Measurements from ENCODE around the gene TXLNB.

Gene TXLNB

DNA sequence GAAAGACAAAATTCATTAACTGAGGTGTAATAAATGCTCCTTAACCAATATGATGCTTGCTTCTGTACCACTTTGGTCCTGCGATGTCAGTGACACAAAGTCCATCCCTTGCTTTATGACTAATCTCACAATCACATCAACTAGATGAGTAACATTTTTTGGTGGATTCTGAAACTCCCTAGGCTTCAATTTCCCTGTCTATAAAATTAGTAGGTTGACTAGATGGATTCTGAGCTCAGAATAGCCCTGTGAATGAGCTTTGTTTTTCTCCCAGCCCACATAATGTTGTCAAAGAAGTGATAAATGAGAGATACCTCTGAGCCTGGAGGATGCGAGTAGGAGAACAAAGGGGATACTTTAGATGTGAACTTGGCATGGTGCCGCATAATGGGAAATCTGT, 9.1 kb downstream of the TXLNB start:
- DNase-seq = no peak
- in situ Hi-C loops (cut with MboI; ENCODE audit: low pct_unique_long_range_greater_than_20kb, low sequenced_read_pairs) = no loop called here

DNA sequence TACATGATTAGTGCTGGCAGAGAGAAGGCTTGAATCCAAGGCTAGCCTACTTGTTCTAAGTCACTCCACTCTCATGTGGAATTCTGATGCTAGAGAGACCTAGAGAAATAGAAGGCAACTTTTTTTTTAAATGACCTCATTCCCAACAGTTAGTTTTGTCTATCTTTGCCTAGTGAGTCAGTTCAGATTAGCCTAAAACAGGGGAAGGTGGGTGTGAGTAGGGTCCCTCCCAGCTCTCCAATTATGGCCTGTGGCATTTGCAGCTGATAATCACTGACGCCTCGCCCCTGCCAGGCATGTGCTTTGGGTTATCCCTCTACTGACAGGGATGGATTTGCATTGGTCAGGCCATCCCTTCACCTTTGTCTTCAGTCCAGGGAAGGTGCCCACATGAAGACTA, 13.6 kb downstream of the TXLNB start:
- no peak for DNase-seq
- in situ Hi-C loops (cut with MboI; ENCODE audit: low pct_unique_long_range_greater_than_20kb, low sequenced_read_pairs) = no loop called here

DNA sequence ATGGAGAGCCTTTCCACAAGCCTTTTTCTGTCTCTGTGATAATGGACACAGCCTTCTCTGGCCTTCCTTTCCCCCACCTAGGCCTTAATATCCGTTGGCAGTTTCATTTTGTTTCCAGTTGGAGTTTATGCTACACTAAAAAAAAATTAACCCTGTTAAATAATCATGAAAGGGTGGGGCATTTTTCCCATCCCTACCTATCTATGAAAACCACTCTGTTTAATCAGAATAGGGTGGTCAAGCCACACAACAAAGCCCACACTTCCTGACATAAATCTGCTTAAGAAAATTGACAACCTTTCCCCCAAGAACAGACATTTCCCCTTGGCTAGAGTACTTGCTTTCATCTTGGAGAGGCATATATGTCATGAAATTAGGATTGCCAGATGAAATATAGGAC, 14.2 kb downstream of the TXLNB start:
- no peak for DNase-seq
- in situ Hi-C loops (cut with MboI; ENCODE audit: low pct_unique_long_range_greater_than_20kb, low sequenced_read_pairs) = no loop called here

DNA sequence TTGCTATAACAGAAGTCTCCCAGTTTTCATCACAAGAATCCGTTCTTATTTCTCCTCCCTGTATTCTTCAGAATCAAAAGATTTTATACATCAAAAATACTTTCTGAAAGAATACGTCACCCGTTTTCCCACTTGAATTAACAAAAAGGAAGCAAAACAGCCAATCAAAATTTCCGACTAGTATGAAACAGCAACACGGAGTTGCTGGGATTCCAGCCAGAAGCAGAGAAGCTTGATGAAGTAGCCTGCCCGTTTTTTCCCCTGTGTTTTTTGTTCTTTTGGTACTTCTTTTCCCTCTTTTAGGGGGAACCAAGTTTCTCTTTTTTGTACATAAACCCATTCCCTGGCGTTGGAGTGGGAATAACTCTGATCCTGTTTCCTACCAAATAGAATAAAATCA, 14.6 kb downstream of the TXLNB start:
- in situ Hi-C loops (cut with MboI; ENCODE audit: low pct_unique_long_range_greater_than_20kb, low sequenced_read_pairs) = no loop called here

DNA sequence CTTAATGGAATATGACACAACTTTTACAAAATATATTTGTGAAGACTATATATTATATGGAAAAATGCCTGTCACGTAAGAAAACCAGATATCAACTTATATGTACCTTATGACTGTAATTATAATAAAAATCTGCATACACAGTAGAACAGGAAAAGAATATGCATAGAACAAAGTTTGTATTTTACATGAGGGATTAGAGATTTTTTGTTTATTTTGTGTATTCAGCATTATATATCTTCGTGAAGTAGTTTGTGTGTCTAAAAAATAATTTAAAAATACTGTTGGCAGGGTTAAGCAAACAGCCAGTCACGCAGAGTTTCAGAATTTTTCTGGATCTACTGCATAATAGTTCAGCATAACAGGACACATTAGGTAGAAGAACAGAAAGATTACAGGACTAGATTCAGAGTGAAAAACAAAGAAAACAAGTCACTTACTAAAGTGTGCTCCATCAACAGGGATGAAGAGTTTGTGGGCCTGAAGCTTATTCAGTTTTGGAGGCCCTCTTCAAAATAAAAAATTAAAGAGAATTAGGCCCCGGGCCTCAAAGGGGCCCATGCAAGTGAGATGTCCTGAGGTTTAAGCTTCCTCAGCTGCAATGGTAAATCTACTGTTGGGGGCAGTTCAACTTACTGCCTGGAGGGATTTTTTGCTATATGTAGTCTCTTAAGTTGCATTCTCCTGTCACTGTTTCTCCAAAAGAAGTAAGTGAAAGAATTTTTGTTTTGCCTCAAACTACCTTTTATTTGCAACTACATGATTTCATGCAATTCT, 16.3 kb downstream of the TXLNB start:
- DNase-seq = no peak
- in situ Hi-C loops (cut with MboI; ENCODE audit: low pct_unique_long_range_greater_than_20kb, low sequenced_read_pairs) = no loop called here

More for the DNA sequence above, 14.6 kb downstream of the TXLNB start:
- DNase-seq = no peak

DNA sequence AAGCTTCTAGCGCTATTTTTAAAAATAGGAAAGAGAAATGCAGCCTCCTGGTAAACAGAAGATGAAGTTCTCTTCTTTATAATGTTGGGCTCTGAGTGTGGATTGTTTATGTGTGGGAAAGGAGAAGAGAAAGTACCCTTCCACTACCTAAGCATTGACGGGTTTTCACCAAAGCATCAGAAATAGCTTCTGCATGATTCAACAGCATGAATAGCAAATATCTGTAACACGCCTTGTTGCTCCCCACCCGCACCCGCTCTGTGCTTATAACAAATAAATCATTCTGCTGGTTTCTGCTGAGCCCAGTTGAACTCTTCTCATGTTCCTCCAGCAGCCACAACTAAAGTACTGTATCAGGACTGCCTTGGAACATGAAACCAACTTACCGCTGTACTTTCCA, 20.7 kb downstream of the TXLNB start:
- no peak for DNase-seq
- in situ Hi-C loops (cut with MboI; ENCODE audit: low pct_unique_long_range_greater_than_20kb, low sequenced_read_pairs) = no loop called here

DNA sequence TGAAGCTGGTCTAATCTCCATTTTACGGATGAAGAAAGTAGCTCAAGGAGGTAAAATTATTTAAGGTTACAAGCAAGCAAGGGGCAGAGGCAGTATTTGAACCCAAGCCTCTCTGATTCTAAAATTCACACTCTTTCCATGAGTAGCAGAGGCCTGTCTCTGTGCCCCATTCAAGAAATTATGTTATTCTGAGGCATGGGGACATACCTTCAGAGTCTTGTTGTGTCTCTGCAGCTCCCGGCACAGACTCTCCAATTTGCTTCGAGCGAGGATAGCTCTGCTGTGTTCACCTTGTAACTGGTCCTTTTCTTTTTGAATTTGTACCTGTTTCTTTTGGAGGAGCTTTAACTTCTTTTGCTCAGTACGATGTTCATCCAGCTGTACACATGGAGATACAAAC, 21.5 kb downstream of the TXLNB start:
- in situ Hi-C loops (cut with MboI; ENCODE audit: low pct_unique_long_range_greater_than_20kb, low sequenced_read_pairs) = no loop called here
- no peak for DNase-seq

DNA sequence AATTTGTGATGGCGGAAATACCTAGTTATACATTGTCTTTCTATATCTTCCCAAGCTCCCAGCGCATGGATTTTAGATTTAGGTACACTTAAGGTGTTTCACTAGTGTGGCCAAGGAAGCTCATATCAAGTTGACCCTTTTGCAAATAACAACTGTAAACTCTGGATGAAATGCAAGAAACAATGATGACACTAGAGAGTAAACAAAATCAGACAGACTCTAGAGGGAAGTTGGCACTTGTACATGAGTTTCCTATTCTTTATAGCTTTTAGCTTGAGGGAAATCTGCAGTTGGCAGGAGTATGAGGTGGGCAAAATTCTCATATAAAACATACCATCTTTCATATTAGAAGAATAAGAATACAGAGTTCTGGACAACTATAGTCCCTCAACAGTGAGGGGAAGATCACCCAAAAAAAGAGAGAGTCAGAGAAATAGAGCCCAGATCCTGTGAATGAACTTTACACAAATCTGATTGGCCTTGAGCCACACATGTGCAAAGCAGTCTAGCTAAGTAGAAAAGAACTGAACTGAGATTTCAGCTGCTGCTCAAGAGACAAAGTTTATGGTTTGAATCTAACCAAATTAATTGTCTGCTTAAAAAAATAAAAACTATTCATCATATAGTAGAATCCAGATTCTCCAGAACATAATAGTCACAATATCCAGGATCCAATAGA, 26.1 kb downstream of the TXLNB start:
- in situ Hi-C loops (cut with MboI; ENCODE audit: low pct_unique_long_range_greater_than_20kb, low sequenced_read_pairs) = no loop called here
- DNase-seq = no peak

DNA sequence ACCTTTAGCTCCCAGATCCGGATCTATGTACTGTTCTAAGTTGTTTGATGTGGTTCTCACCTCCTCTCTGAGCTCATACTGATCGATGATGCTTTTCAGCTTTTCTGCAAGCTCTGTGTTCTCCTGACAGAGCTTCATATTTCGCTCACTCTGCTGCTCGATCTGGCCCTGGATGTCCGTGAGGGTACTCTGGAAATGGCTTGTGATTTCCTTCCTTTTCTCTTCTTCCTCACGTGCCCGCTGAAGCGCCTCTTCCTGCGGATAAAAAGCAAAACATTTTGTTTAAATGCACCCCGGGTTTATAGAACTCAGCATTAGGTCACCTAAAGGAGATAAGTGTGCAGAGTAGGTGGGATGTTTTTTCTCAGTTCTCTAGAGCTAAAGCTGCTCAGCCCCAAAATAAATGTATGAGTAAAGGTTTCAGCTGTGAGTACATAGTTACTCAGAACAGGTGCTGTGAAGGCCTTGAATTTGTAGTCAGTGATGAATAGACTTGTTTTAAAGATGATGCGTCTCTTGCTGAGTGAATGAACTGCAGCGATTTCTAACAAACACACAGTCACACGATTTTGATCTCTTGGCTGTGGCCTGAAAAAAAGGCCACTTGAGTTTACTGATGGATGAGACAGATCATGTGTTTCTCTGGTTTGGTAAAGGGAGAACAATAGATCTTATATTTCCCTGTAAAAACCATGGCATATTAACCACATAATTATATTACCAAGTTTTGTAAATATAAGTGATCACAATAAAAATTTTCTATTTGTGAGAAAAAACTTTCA, 29.1 kb downstream of the TXLNB start:
- DNase-seq = no peak
- in situ Hi-C loops (cut with MboI; ENCODE audit: low pct_unique_long_range_greater_than_20kb, low sequenced_read_pairs) = no loop called here

DNA sequence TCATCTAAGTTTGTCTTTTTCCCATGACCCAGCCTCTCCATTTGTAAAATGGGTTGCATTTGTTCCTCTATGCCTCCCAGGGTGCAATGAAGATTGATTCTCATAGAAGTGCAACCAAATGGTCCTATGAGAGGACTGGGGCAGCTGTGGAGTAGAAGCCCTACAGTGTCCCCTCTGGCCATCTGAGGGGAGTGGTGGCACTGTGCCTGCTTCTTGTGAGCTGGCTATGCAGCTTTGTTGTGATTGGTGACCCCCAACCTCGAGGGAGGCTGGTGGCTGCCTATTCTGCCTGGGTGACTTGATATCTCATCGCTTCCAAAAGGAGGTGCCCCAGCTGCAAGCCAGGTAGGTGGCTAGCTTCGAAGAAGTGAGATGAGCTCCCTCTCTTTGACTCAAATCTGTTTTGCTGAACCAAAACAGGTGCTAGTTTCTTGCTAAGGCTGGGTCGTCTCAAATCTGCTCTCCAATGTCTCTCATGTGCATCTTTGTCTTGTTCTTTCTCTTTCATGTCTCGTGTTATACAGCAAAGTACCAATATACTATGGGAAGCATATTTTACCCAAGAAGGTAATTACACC, 33.9 kb downstream of the TXLNB start:
- in situ Hi-C loops (cut with MboI; ENCODE audit: low pct_unique_long_range_greater_than_20kb, low sequenced_read_pairs) = no loop called here
- no peak for DNase-seq

DNA sequence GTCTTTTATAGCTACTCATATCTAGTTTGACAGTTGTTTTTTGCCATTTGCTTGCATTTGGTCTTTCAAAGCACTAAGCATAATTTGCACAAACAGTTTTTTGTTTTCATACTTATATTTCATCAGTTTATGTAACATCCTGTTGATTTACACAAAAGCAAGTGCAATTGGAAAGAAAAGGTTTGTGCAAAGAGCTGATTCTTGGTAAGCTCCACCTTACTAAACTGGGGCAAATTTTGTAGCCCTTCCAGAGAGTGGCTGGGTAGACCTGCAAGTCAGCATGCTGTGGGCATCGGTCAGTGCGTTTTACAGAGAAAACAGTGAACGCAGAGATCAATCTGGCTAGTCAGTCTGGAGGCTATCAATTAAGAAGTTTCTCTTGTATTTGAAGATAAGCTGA, 34.5 kb downstream of the TXLNB start:
- in situ Hi-C loops (cut with MboI; ENCODE audit: low pct_unique_long_range_greater_than_20kb, low sequenced_read_pairs) = no loop called here
- no peak for DNase-seq

DNA sequence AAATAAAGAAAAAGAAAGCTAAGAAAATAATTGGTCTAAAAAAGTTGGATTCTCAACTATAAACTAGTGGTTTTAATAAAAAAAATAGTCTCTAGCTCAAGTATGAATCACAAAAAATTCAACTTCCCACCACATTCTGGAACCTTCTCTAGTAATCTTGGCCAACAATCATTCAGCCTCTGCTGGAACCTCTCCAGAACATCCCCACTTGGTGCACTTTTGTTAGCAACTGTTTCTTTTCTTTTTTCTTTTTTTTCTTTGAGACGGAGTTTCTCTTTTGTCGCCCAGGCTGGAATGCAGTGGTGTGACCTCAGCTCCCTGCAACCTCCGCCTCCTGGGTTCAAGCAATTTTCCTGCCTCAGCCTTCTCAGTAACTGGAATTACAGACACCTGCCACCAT, 35.7 kb downstream of the TXLNB start:
- DNase-seq = no peak
- in situ Hi-C loops (cut with MboI; ENCODE audit: low pct_unique_long_range_greater_than_20kb, low sequenced_read_pairs) = no loop called here

DNA sequence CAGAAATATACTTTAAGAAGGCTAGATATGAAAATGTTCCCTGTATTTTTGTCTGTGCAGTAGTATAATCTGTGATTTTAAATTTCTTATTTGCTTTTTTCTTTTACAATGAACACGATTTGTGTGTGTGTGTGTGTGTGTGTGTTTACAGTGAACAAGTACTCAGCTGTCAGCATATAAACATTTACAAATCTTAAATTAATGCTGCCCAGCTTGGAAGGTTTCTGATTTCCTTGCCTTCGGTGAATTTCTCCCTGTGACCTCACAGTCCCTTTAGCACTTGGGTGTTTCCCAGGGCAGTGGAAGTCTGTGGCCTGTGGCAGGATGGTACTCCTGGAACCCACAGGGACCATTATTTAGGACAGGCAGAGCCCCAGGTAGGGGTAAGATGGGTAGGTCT, 37.6 kb downstream of the TXLNB start:
- in situ Hi-C loops (cut with MboI; ENCODE audit: low pct_unique_long_range_greater_than_20kb, low sequenced_read_pairs) = no loop called here
- DNase-seq = no peak

DNA sequence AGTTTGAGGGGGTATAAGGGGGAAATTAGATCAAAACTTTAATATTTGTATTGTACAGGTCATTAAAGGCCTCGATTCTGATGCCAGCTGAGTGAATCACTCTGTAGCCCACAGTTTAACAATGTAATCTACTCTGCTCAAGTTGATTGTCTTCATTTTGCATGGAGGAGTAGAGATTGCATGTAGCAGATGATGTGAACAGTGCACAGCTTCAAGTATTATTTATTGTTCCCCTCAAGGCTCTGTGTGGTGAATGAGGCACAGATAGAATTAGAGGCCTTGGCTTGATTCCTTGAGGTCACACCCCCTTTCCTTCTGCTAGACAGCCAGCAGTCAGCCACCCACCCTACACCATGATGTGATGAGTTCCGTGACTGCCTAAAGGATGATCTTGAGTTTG, 38.1 kb downstream of the TXLNB start:
- DNase-seq = no peak
- in situ Hi-C loops (cut with MboI; ENCODE audit: low pct_unique_long_range_greater_than_20kb, low sequenced_read_pairs) = no loop called here

DNA sequence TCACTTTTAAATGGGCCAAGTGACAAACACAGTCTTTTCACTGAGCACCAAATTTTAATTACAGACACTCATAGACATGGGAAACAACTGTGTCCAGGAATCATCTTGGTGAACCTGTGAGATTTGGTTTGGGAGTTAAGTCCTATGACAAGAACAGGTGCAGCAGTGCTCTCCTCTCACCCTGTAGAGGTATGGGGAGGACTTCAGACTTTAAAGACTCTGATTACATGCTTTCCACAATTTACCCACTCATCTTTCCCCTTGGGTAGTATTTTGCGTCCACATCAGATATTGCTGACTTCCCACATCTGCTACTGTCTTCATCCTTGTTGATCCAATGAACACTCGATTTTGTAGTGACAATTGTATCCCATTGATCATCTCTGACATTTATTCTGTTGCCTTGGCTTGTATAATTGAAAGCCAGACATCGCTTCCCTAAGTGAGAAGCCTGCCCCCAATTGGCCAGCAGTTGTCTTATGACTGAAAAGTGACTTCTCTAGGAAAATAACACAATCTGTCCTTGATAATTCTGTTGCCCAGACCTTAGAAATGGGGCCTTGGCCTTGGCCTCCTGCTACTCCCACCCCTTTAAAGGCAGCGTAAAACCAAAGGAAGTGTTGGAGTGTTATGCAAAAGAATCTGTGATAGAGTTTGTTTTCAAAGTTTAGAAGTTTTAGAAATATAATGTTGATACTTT, 40.0 kb downstream of the TXLNB start:
- in situ Hi-C loops (cut with MboI; ENCODE audit: low pct_unique_long_range_greater_than_20kb, low sequenced_read_pairs) = no loop called here

DNA sequence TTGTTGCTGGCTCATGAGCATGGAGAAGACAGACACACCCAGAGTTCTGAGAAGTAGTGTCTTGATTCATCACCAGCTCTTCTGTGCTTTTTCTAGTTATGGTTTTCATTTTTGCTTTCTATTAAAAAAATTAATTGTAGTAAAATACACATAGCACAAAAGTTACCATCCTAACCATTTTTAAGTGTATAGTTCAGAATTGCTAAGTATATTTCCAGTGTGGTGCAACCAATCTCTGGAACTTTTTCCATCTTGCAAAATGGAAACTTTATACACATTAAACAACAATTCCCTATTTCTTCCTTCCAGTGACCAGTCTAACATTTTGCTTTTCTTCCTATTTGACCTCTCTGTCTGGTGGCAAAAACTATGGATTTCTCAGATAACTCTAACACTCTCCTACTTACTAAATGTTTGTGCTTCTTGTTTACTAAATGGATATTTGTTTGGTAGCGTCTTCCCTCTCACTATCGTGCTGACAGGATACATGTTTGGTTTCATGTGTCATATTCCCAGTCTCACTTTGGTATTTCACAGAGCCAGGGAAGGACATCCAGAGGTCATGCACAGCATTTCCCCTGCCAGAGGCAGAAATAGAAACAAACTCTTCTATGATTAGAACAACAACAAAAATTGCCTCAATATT, 40.6 kb downstream of the TXLNB start:
- DNase-seq = no peak
- in situ Hi-C loops (cut with MboI; ENCODE audit: low pct_unique_long_range_greater_than_20kb, low sequenced_read_pairs) = no loop called here

More for the DNA sequence above, 40.0 kb downstream of the TXLNB start:
- no peak for DNase-seq

DNA sequence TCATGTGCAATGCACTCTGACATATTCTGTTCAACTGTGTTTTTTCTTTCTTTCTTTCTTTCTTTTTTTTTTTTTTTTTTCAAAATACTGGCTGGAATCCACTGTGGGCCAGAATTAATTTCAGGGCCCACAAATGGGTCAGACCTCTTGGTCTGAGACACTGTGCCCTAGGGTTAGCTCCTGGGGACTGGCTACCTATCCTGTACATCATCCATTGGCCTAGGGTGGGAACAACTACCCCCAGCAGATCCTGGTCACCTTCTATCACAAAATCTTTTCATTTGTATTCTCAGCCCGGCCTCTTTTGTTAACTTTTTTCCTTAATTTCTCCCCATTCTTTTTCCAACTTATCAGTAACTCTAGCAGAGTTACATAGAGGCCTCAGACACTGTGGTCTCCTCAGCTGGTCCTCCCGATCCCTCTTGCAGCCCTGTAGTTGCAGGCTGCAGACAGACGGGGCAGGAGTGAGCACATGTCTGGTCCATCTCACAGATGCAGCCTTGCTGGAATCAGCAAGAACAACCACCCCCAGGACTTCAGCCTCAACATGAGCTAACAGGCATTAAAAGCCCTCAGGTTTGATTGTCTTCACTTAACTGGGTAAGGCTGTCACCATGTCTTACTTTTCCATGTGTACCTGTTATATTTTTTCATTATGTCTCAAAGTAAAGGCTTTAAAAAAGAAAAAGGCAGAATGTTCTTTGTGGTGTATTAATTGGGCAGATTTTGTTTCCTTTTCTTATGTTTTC, 41.3 kb downstream of the TXLNB start:
- DNase-seq = peak; percentile 71
- in situ Hi-C loops (cut with MboI; ENCODE audit: low pct_unique_long_range_greater_than_20kb, low sequenced_read_pairs) = no loop called here

DNA sequence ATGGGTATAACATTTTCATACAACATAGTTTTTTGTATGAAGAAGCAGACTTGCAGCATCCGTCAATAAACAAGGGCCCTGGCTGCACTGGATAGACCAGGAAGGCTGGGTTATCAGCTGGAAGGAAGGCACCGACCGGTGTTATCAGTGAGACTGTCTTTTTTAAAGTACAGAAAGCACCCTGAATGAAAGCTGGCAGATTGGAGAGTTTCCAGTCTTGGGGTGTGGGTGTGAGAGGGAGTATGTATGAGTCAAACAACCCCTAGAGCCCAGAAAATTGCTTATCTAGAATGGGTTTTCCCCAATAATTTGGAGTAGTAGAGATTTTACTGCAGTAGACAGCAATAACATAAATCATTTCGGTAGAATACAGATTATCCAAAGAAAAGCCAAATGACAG, 42.4 kb downstream of the TXLNB start:
- no peak for DNase-seq
- in situ Hi-C loops (cut with MboI; ENCODE audit: low pct_unique_long_range_greater_than_20kb, low sequenced_read_pairs) = no loop called here

All from KBM-7 (cell line).